MG63 (cell line): ENCODE results near the gene ATP9A. TPM values are rescaled to one million over a fixed set of nuclear protein-coding genes. Genes with fewer than 3 reads are reported as not detected.
"Not testable (repeated sequence)": the region's sequence is repeated elsewhere in the genome, so short reads cannot be mapped to it uniquely, and the experiment has no call there.

Source experiments
- DNase-seq: peaks from one replicate; pipeline ENCODE4 v3.0.0-alpha.2; 2020
- H3K27me3 ChIP-seq: fragments of 250-450 bp; sonication (Bioruptor Pico); 2 replicates; pipeline ENCODE4 v1.5.1; 2020; ENCODE audit warnings: mild to moderate bottlenecking, moderate library complexity
- H3K36me3 ChIP-seq: fragments of 250-450 bp; sonication (Bioruptor Pico); 2 replicates; pipeline ENCODE4 v1.5.1; 2020; ENCODE audit warnings: mild to moderate bottlenecking, moderate library complexity
- H3K4me3 ChIP-seq: fragments of 250-450 bp; sonication (Bioruptor Pico); 2 replicates; pipeline ENCODE4 v1.5.1; 2020; ENCODE audit warnings: mild to moderate bottlenecking, moderate library complexity
- H3K9me3 ChIP-seq: fragments of 250-450 bp; sonication (Bioruptor Pico); 2 replicates; pipeline ENCODE4 v1.5.1; 2020; ENCODE audit warnings: mild to moderate bottlenecking, moderate library complexity
- total RNA-seq: library from RNA; depleted of rRNA; stranded (reverse); fragments of >200 nt; shearing (Covaris generic); gene quantifications from 2 replicates; pipeline ENCODE4 v1.2.3, GENCODE V29; 2014; ENCODE audit warnings: low replicate concordance

The ATP9A gene
- total RNA-seq, 1 experiment from 2014 or later, result 11.1 TPM

- peak; percentile 61 for DNase-seq
- no peaks in the 10 kb centered on the region for H3K36me3 ChIP-seq
- H3K27me3 ChIP-seq, result peaks cover 21% of the 10 kb centered on the region
- peak overlapping the region; percentile 35 for H3K4me3 ChIP-seq
- H3K9me3 ChIP-seq, result no peaks in the 10 kb centered on the region
These were observed 32.1 kb upstream of the ATP9A start for GRCh38 chr20:51800060-51800871.

GRCh38 chr20:51799401-51799860 lies 31.2 kb upstream of the ATP9A start:
- Histone ChIP-seq H3K4me3 (no peak overlapping the region), H3K36me3 (no peaks in the 10 kb centered on the region), H3K9me3 (no peaks in the 10 kb centered on the region), H3K27me3 (peaks cover 21% of the 10 kb centered on the region)
- no peak for DNase-seq

DNA sequence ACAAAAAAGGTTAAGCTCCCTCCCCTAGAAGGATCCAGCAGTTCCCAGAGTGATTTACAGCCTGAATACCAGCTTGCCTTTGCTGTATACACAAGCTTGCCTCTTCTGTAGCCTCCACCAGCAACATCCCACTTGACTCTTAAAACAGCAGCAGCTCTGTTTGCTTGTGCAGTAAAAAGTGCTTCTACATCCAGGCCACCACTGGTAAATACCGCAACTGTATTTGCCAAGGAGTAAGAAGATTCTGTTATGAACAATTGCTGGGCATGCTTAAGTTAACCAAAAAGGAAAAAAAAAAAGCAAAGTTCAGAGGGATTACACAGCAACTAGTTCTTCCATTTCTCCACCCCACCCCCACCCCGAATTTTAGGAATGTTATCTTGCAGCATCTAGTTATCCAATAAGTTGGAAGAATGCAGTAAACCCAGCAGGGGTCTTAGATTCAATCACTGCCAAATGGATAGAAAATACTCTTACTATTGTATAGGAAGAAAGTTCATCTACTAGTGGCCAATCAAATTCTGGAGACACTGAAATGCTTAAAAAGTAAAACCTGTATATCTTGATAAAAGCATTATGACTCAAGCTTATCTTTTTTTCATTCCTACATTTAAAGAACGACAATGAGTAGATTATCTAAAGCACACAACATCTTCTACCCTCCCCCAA lies 29.3 kb upstream of the ATP9A start:
- H3K27me3 ChIP-seq, result peaks cover 17% of the 10 kb centered on the region
- H3K36me3 ChIP-seq, result no peaks in the 10 kb centered on the region
- no peak for DNase-seq
- no peaks in the 10 kb centered on the region for H3K9me3 ChIP-seq
- no peak overlapping the region for H3K4me3 ChIP-seq

DNA sequence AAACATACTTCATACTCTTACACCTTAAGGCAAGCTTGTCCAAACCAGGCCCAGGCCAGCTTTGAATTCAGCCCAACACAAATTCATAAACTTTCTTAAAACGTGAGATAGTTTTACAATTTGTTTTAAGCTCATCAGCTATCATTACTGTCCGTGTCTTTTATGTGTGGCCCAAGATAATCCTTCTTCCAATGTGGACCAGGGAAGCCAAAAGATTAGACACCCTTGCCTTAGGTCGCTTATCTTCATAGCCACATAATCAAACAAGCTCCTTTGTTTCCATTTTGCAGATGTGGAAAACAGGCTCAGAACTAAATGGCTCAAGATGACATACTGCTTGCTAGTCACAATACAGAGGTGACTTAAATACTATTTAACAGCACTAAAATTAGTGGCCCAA lies 28.1 kb upstream of the ATP9A start:
- peaks cover 17% of the 10 kb centered on the region for H3K27me3 ChIP-seq
- no peak for DNase-seq
- H3K36me3 ChIP-seq, result no peaks in the 10 kb centered on the region
- H3K4me3 ChIP-seq, result no peak overlapping the region
- no peaks in the 10 kb centered on the region for H3K9me3 ChIP-seq

DNA sequence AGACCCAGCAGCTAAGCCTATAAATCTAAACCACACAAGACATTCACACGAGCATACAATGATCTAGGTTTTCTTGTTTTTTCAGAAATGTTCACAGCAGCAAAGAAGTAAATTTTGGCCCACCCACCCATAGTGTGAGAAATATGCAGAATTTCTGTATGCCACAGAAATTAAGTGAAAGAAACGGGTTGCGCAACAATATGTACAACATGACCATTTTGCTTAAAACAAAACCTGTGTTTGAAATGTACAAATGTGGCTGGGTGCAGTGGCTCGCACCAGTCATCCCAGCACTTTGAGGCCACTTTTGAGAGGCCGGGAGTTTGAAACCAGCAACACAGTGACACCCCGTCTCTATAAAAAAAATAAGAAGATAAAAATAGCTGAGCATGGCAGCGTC lies 24.8 kb upstream of the ATP9A start:
- Histone ChIP-seq H3K4me3 (no peak overlapping the region), H3K36me3 (no peaks in the 10 kb centered on the region), H3K9me3 (no peaks in the 10 kb centered on the region), H3K27me3 (no peaks in the 10 kb centered on the region)
- no peak for DNase-seq

- H3K36me3 ChIP-seq, result no peaks in the 10 kb centered on the region
- no peaks in the 10 kb centered on the region for H3K27me3 ChIP-seq
- no peak overlapping the region for H3K4me3 ChIP-seq
- H3K9me3 ChIP-seq, result no peaks in the 10 kb centered on the region
- DNase-seq, result no peak
These were observed 23.4 kb upstream of the ATP9A start for GRCh38 chr20:51791626-51792025.

GRCh38 chr20:51790256-51790655 lies 22.1 kb upstream of the ATP9A start:
- Histone ChIP-seq H3K36me3 (no peaks in the 10 kb centered on the region), H3K27me3 (no peaks in the 10 kb centered on the region), H3K9me3 (no peaks in the 10 kb centered on the region), H3K4me3 (no peak overlapping the region)
- DNase-seq, result no peak

DNA sequence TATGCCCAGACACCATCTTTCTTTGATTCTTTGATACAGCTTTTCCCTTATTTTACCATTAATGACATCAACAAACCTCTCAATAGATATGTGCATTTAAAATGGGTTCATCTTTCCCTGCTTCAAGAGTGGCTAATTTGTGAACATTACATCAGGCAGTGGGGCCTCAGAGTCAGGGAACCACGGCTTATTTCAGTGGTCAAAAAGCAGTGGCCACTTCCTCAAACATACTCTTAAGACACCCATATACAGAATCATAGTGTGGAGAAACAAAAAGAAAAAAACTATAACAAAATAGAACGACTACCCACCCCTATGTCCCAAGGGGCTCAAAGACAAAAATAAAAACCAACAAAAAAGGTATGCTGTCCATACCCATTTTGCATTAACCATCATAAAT lies 21.2 kb upstream of the ATP9A start:
- H3K9me3 ChIP-seq, result no peaks in the 10 kb centered on the region
- no peak for DNase-seq
- H3K4me3 ChIP-seq, result no peak overlapping the region
- no peaks in the 10 kb centered on the region for H3K27me3 ChIP-seq
- H3K36me3 ChIP-seq, result no peaks in the 10 kb centered on the region

- H3K4me3 ChIP-seq, result no peak overlapping the region
- no peaks in the 10 kb centered on the region for H3K27me3 ChIP-seq
- no peak for DNase-seq
- no peaks in the 10 kb centered on the region for H3K36me3 ChIP-seq
- H3K9me3 ChIP-seq, result no peaks in the 10 kb centered on the region
These were observed 20.6 kb upstream of the ATP9A start for GRCh38 chr20:51788822-51789221.

GRCh38 chr20:51784299-51784698 lies 16.1 kb upstream of the ATP9A start:
- H3K36me3 ChIP-seq, result no peaks in the 10 kb centered on the region
- no peaks in the 10 kb centered on the region for H3K27me3 ChIP-seq
- no peak for DNase-seq
- no peak overlapping the region for H3K4me3 ChIP-seq
- H3K9me3 ChIP-seq, result peaks cover 5% of the 10 kb centered on the region

GRCh38 chr20:51778229-51778759 lies 10.1 kb upstream of the ATP9A start:
- H3K27me3 ChIP-seq, H3K36me3 ChIP-seq, H3K9me3 ChIP-seq, DNase-seq, H3K4me3 ChIP-seq: not testable (repeated sequence)

- no peak overlapping the region for H3K4me3 ChIP-seq
- no peaks in the 10 kb centered on the region for H3K27me3 ChIP-seq
- peaks cover 10% of the 10 kb centered on the region for H3K9me3 ChIP-seq
- no peak for DNase-seq
- H3K36me3 ChIP-seq, result no peaks in the 10 kb centered on the region
These were observed 7.1 kb upstream of the ATP9A start for GRCh38 chr20:51775241-51775640.

- Histone ChIP-seq H3K9me3 (no peaks in the 10 kb centered on the region), H3K4me3 (no peak overlapping the region), H3K27me3 (no peaks in the 10 kb centered on the region), H3K36me3 (no peaks in the 10 kb centered on the region)
- no peak for DNase-seq
These were observed 4.0 kb upstream of the ATP9A start for GRCh38 chr20:51772236-51772635.

DNA sequence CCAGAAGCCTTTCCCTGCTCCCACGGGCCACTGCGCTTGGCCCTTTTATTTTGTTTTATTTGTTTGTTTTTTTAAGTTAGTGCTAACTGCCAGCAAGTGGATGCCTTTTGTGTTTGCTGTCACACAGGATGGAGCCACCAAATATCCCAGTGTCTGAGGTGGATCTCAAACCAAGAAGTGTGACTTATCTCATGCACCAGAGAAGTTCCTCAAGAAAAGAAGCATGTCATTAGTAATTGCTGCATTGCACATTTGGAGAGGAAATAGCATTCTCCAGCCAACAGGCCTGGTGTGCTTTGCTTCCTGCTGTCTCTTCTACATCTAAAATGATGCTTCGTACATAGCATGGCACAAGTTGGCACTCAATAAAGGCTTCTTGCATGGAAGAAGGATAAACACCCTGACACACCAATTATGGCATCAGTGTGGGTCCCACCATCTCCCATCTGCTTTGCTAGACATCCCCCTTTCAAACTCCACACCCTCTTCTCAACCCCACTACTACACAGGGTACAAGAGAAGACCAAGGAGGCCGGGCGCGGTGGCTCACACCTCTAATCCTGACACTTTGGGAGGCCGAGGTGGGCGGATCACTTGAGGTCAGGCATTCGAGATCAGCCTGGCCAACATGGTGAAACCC lies 1.9 kb upstream of the ATP9A start:
- H3K27me3 ChIP-seq, result no peaks in the 10 kb centered on the region
- no peaks in the 10 kb centered on the region for H3K9me3 ChIP-seq
- H3K4me3 ChIP-seq, result no peak overlapping the region
- no peaks in the 10 kb centered on the region for H3K36me3 ChIP-seq
- peak; percentile 71 for DNase-seq

- Histone ChIP-seq H3K27me3 (no peaks in the 10 kb centered on the region), H3K9me3 (no peaks in the 10 kb centered on the region), H3K4me3 (no peak overlapping the region), H3K36me3 (no peaks in the 10 kb centered on the region)
- no peak for DNase-seq
These were observed 748 bp upstream of the ATP9A start for GRCh38 chr20:51768759-51769517.

DNA sequence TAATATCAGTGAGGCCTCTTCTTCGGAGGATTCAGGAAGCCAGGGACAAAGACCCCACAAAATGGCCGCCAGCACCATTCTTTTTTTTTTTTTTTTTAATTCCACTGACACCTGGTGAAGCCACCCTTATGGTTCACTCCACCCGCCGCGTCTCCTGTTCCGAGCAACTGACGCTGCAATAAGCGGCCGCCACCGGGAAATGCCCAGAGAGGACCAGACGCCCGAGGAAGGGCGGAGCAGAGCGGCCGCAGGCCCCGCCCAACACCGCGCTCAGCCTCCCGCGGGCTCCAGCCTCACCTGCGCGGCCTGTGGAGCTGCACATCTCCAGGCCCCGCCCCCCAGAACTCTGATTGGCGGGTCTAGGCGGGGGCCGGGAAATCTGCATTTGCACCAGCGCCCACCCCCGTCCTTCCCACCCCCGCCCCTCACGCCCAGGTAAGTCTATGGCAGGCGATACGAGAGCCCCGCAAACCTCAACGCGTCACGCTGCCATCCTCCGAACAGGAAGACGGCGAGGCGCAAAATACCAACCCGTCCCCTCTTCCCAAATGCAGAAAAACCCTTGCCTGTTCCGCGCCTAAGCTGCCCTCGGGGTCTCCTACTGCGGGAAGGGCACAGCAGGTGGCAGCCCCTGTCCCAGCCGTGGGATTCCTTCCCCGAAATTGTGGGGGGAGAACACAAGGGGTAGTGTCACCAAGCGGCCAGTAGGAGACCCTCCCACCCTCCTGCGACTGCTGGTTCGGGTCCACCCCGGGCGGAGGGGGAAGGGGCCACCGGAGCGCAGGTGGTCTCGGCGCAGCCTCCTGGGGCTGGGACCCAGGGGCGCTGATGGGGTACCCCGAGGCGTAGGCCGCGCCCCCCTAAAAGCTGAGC lies 960 bp downstream of the ATP9A start:
- peak overlapping the region; percentile 79 for H3K4me3 ChIP-seq
- peak; percentile 51 for DNase-seq
- H3K36me3 ChIP-seq, result no peaks in the 10 kb centered on the region
- H3K27me3 ChIP-seq, result no peaks in the 10 kb centered on the region
- no peaks in the 10 kb centered on the region for H3K9me3 ChIP-seq
